ENCODE data around the gene COLEC11.

DNA sequence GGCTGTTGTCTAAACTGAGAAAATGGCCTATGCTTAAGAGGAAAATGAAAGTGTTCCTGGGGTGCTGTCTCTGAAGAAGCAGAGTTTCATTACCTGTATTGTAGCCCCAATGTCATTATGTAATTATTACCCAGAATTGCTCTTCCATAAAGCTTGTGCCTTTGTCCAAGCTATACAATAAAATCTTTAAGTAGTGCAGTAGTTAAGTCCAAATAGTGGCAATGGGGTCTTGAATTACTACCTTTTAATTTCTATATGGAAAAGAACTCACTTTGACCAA is 49.3 kb downstream of the COLEC11 start:
- TF ChIP-seq ZNF70 (CRISPR knock-in tag; IDR thresholded peaks at IDR 0.05) (no peak), SNAI2 (CRISPR knock-in tag; IDR thresholded peaks at IDR 0.05) (no peak), ZNF565 (CRISPR knock-in tag; conservative IDR thresholded peaks at IDR 0.05; ENCODE audit: low read depth) (no peak), TCF4 (CRISPR knock-in tag; IDR thresholded peaks at IDR 0.05; ENCODE audit: borderline replicate concordance) (no peak), RARB (CRISPR knock-in tag; IDR thresholded peaks at IDR 0.05) (no peak), ESRRG (CRISPR knock-in tag; IDR thresholded peaks at IDR 0.05) (no peak), ZFP30 (CRISPR knock-in tag; IDR thresholded peaks at IDR 0.05) (no peak), CSDC2 (CRISPR knock-in tag; IDR thresholded peaks at IDR 0.05) (no peak)
- TF ChIP-seq, protein P1, sequence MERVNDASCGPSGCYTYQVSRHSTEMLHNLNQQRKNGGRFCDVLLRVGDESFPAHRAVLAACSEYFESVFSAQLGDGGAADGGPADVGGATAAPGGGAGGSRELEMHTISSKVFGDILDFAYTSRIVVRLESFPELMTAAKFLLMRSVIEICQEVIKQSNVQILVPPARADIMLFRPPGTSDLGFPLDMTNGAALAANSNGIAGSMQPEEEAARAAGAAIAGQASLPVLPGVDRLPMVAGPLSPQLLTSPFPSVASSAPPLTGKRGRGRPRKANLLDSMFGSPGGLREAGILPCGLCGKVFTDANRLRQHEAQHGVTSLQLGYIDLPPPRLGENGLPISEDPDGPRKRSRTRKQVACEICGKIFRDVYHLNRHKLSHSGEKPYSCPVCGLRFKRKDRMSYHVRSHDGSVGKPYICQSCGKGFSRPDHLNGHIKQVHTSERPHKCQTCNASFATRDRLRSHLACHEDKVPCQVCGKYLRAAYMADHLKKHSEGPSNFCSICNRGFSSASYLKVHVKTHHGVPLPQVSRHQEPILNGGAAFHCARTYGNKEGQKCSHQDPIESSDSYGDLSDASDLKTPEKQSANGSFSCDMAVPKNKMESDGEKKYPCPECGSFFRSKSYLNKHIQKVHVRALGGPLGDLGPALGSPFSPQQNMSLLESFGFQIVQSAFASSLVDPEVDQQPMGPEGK (CRISPR knock-in tag; IDR thresholded peaks at IDR 0.05; ENCODE audit: borderline replicate concordance): no peak
- TF ChIP-seq, protein P2, sequence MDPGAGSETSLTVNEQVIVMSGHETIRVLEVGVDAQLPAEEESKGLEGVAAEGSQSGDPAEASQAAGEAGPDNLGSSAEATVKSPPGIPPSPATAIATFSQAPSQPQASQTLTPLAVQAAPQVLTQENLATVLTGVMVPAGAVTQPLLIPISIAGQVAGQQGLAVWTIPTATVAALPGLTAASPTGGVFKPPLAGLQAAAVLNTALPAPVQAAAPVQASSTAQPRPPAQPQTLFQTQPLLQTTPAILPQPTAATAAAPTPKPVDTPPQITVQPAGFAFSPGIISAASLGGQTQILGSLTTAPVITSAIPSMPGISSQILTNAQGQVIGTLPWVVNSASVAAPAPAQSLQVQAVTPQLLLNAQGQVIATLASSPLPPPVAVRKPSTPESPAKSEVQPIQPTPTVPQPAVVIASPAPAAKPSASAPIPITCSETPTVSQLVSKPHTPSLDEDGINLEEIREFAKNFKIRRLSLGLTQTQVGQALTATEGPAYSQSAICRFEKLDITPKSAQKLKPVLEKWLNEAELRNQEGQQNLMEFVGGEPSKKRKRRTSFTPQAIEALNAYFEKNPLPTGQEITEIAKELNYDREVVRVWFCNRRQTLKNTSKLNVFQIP (CRISPR knock-in tag; IDR thresholded peaks at IDR 0.05; ENCODE audit: borderline replicate concordance, low read depth): no peak
- TF ChIP-seq, protein P3, sequence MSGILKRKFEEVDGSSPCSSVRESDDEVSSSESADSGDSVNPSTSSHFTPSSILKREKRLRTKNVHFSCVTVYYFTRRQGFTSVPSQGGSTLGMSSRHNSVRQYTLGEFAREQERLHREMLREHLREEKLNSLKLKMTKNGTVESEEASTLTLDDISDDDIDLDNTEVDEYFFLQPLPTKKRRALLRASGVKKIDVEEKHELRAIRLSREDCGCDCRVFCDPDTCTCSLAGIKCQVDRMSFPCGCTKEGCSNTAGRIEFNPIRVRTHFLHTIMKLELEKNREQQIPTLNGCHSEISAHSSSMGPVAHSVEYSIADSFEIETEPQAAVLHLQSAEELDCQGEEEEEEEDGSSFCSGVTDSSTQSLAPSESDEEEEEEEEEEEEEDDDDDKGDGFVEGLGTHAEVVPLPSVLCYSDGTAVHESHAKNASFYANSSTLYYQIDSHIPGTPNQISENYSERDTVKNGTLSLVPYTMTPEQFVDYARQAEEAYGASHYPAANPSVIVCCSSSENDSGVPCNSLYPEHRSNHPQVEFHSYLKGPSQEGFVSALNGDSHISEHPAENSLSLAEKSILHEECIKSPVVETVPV (CRISPR knock-in tag; IDR thresholded peaks at IDR 0.05): no peak
